ENCODE data around the gene SLC22A4.

The SLC22A4 gene

GRCh38 chr5:132268769-132269551, 25.2 kb upstream of the SLC22A4 start:
- H2BK120ac ChIP-seq (ENCODE audit: low read depth, low read length), result no peak overlapping the region
- 69% methylated on average over 7 of the region's 8 CpGs for WGBS
- H3K36me3 ChIP-seq (ENCODE audit: control insufficient read depth in 1 of 2, insufficient read depth in 2 of 2, low read depth in 1 of 2, low read length in 2 of 2), result peaks cover 71 to 72% of the 10 kb centered on the region in 2 experiments
- peaks cover 35% of the 10 kb centered on the region for H3K79me1 ChIP-seq (replicated peaks; ENCODE audit: low read length, poor library complexity, severe bottlenecking)
- no peak overlapping the region for H2AFZ ChIP-seq (ENCODE audit: low read depth, low read length)
- DNase-seq, result peak; percentile 43
- no peaks in the 10 kb centered on the region for H3K9me3 ChIP-seq (ENCODE audit: control insufficient read depth, low read length)
- no peak overlapping the region for H3K23ac ChIP-seq (ENCODE audit: low read length in 2 of 2)
- H2BK5ac ChIP-seq (ENCODE audit: low read depth, low read length, poor library complexity, severe bottlenecking), result peak overlapping the region; percentile 11
- H3K27ac ChIP-seq (ENCODE audit: low read length, poor library complexity, severe bottlenecking), result peak overlapping the region; percentile 71
- H3K4ac ChIP-seq (ENCODE audit: low read depth in 1 of 2, low read length in 2 of 2), result no peak overlapping the region
- H3K18ac ChIP-seq (ENCODE audit: low read depth in 1 of 2, low read length in 2 of 2), result no peak overlapping the region
- H2BK15ac ChIP-seq (ENCODE audit: low read depth, poor library complexity, severe bottlenecking), result no peak overlapping the region
- H3K4me2 ChIP-seq (ENCODE audit: low read length, poor library complexity, severe bottlenecking), result no peak overlapping the region
- H2BK12ac ChIP-seq (ENCODE audit: low read length in 2 of 2), result peak overlapping the region in 1 of 2 experiments; percentile 32
- peak overlapping the region; percentile 28 for H2AK5ac ChIP-seq (ENCODE audit: low read length, severe bottlenecking)
- H3K4me1 ChIP-seq (ENCODE audit: control insufficient read depth, insufficient read depth, low read depth, low read length), result peaks cover 54% of the 10 kb centered on the region
- peak overlapping the region; percentile 54 for H3K9ac ChIP-seq (ENCODE audit: low read length)
- no peak overlapping the region for H3K4me3 ChIP-seq (ENCODE audit: insufficient read depth in 1 of 2, low read depth in 1 of 2, low read length in 2 of 2)
- H4K8ac ChIP-seq (ENCODE audit: low read length), result no peak overlapping the region
- no peak overlapping the region for H4K91ac ChIP-seq (ENCODE audit: low read length)
- H3K14ac ChIP-seq (ENCODE audit: low read length in 2 of 2), result no peak overlapping the region
- no peaks in the 10 kb centered on the region for H3K27me3 ChIP-seq (ENCODE audit: control insufficient read depth in 1 of 2, insufficient read depth in 1 of 2, low read length in 2 of 2)

- no peak overlapping the region for H3K18ac ChIP-seq (ENCODE audit: low read depth in 1 of 2, low read length in 2 of 2)
- H4K91ac ChIP-seq (ENCODE audit: low read length), result peak overlapping the region; percentile 46
- H3K23ac ChIP-seq (ENCODE audit: low read length in 2 of 2), result no peak overlapping the region
- H3K4me1 ChIP-seq (ENCODE audit: control insufficient read depth, insufficient read depth, low read depth, low read length), result peaks cover 56% of the 10 kb centered on the region
- H3K27me3 ChIP-seq (ENCODE audit: control insufficient read depth in 1 of 2, insufficient read depth in 1 of 2, low read length in 2 of 2), result no peaks in the 10 kb centered on the region
- H3K14ac ChIP-seq (ENCODE audit: low read length in 2 of 2), result no peak overlapping the region
- peak overlapping the region; percentile 71 for H3K27ac ChIP-seq (ENCODE audit: low read length, poor library complexity, severe bottlenecking)
- H2AFZ ChIP-seq (ENCODE audit: low read depth, low read length), result no peak overlapping the region
- H3K9ac ChIP-seq (ENCODE audit: low read length), result peak overlapping the region; percentile 54
- H2BK120ac ChIP-seq (ENCODE audit: low read depth, low read length), result no peak overlapping the region
- no peak overlapping the region for H4K8ac ChIP-seq (ENCODE audit: low read length)
- no peak overlapping the region for H3K4ac ChIP-seq (ENCODE audit: low read depth in 1 of 2, low read length in 2 of 2)
- peaks cover 37% of the 10 kb centered on the region for H3K79me1 ChIP-seq (replicated peaks; ENCODE audit: low read length, poor library complexity, severe bottlenecking)
- H3K9me3 ChIP-seq (ENCODE audit: control insufficient read depth, low read length), result no peaks in the 10 kb centered on the region
- no peak for DNase-seq
- H3K36me3 ChIP-seq (ENCODE audit: control insufficient read depth in 1 of 2, insufficient read depth in 2 of 2, low read depth in 1 of 2, low read length in 2 of 2), result peaks cover 74 to 76% of the 10 kb centered on the region in 2 experiments
- no peak overlapping the region for H2BK12ac ChIP-seq (ENCODE audit: low read length in 2 of 2)
- H2BK15ac ChIP-seq (ENCODE audit: low read depth, poor library complexity, severe bottlenecking), result no peak overlapping the region
- no peak overlapping the region for H3K4me3 ChIP-seq (ENCODE audit: insufficient read depth in 1 of 2, low read depth in 1 of 2, low read length in 2 of 2)
- no peak overlapping the region for H3K4me2 ChIP-seq (ENCODE audit: low read length, poor library complexity, severe bottlenecking)
- peak overlapping the region; percentile 8 for H2AK5ac ChIP-seq (ENCODE audit: low read length, severe bottlenecking)
- whole genome bisulfite sequencing, result 92% methylated on average over 3 of the region's 3 CpGs
- no peak overlapping the region for H2BK5ac ChIP-seq (ENCODE audit: low read depth, low read length, poor library complexity, severe bottlenecking)
Observed at GRCh38 chr5:132269635-132270334, 24.4 kb upstream of the SLC22A4 start.

DNA sequence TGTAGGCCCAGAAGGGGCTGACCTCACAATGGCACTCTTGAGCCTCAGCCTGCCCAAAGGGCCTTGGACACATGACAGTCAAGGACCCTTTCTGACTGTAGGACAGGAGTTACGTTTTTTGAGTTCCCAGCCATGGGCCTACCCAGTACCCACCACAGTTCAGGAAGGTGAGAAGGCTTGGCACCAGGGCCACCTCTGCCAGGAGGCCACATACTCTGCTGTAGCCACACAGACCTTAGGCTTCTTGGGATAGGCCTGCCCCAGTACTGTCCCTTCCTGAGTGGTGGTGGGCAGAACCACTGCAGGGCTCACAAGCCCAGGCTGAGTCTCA, 23.9 kb upstream of the SLC22A4 start:
- no peak for DNase-seq
- Histone ChIP-seq H3K18ac (ENCODE audit: low read depth in 1 of 2, low read length in 2 of 2) (no peak overlapping the region), H2AK5ac (ENCODE audit: low read length, severe bottlenecking) (peak overlapping the region; percentile 8), H3K23ac (ENCODE audit: low read length in 2 of 2) (no peak overlapping the region), H3K79me1 (replicated peaks; ENCODE audit: low read length, poor library complexity, severe bottlenecking) (peaks cover 34% of the 10 kb centered on the region), H2AFZ (ENCODE audit: low read depth, low read length) (no peak overlapping the region), H2BK12ac (ENCODE audit: low read length in 2 of 2) (no peak overlapping the region), H3K14ac (ENCODE audit: low read length in 2 of 2) (no peak overlapping the region), H3K27me3 (ENCODE audit: control insufficient read depth in 1 of 2, insufficient read depth in 1 of 2, low read length in 2 of 2) (no peaks in the 10 kb centered on the region), H4K91ac (ENCODE audit: low read length) (peak overlapping the region; percentile 46), H3K36me3 (ENCODE audit: control insufficient read depth in 1 of 2, insufficient read depth in 2 of 2, low read depth in 1 of 2, low read length in 2 of 2) (peaks cover 71 to 77% of the 10 kb centered on the region in 2 experiments), H3K4me1 (ENCODE audit: control insufficient read depth, insufficient read depth, low read depth, low read length) (peaks cover 52% of the 10 kb centered on the region), H2BK5ac (ENCODE audit: low read depth, low read length, poor library complexity, severe bottlenecking) (no peak overlapping the region), H3K4me3 (ENCODE audit: insufficient read depth in 1 of 2, low read depth in 1 of 2, low read length in 2 of 2) (no peak overlapping the region), H2BK15ac (ENCODE audit: low read depth, poor library complexity, severe bottlenecking) (no peak overlapping the region), H3K9ac (ENCODE audit: low read length) (no peak overlapping the region), H4K8ac (ENCODE audit: low read length) (no peak overlapping the region), H3K27ac (ENCODE audit: low read length, poor library complexity, severe bottlenecking) (no peak overlapping the region), H3K9me3 (ENCODE audit: control insufficient read depth, low read length) (no peaks in the 10 kb centered on the region), H3K4ac (ENCODE audit: low read depth in 1 of 2, low read length in 2 of 2) (no peak overlapping the region), H3K4me2 (ENCODE audit: low read length, poor library complexity, severe bottlenecking) (no peak overlapping the region), H2BK120ac (ENCODE audit: low read depth, low read length) (no peak overlapping the region)
- WGBS, result 97% methylated on average over 1 of the region's 1 CpG

GRCh38 chr5:132270706-132271105, 23.5 kb upstream of the SLC22A4 start:
- Histone ChIP-seq H3K4ac (ENCODE audit: low read depth in 1 of 2, low read length in 2 of 2) (no peak overlapping the region), H3K9me3 (ENCODE audit: control insufficient read depth, low read length) (no peaks in the 10 kb centered on the region), H2BK15ac (ENCODE audit: low read depth, poor library complexity, severe bottlenecking) (no peak overlapping the region), H2BK120ac (ENCODE audit: low read depth, low read length) (no peak overlapping the region), H4K8ac (ENCODE audit: low read length) (no peak overlapping the region), H3K4me3 (ENCODE audit: insufficient read depth in 1 of 2, low read depth in 1 of 2, low read length in 2 of 2) (no peak overlapping the region), H4K91ac (ENCODE audit: low read length) (no peak overlapping the region), H2BK5ac (ENCODE audit: low read depth, low read length, poor library complexity, severe bottlenecking) (no peak overlapping the region), H3K18ac (ENCODE audit: low read depth in 1 of 2, low read length in 2 of 2) (no peak overlapping the region), H3K14ac (ENCODE audit: low read length in 2 of 2) (no peak overlapping the region), H3K23ac (ENCODE audit: low read length in 2 of 2) (no peak overlapping the region), H3K27me3 (ENCODE audit: control insufficient read depth in 1 of 2, insufficient read depth in 1 of 2, low read length in 2 of 2) (no peaks in the 10 kb centered on the region), H3K27ac (ENCODE audit: low read length, poor library complexity, severe bottlenecking) (no peak overlapping the region), H3K36me3 (ENCODE audit: control insufficient read depth in 1 of 2, insufficient read depth in 2 of 2, low read depth in 1 of 2, low read length in 2 of 2) (peaks cover 74 to 77% of the 10 kb centered on the region in 2 experiments), H3K9ac (ENCODE audit: low read length) (no peak overlapping the region), H2AK5ac (ENCODE audit: low read length, severe bottlenecking) (no peak overlapping the region), H3K79me1 (replicated peaks; ENCODE audit: low read length, poor library complexity, severe bottlenecking) (peaks cover 34% of the 10 kb centered on the region), H2AFZ (ENCODE audit: low read depth, low read length) (no peak overlapping the region), H2BK12ac (ENCODE audit: low read length in 2 of 2) (no peak overlapping the region), H3K4me2 (ENCODE audit: low read length, poor library complexity, severe bottlenecking) (no peak overlapping the region), H3K4me1 (ENCODE audit: control insufficient read depth, insufficient read depth, low read depth, low read length) (peaks cover 48% of the 10 kb centered on the region)
- DNase-seq, result no peak
- 86% methylated on average over 6 of the region's 6 CpGs for WGBS
